H1 (cell line): Measurements from ENCODE around the gene RGS6. TPM values are rescaled to one million over a fixed set of nuclear protein-coding genes. Genes with fewer than 3 reads are reported as not detected.

Experiments
- CTCF ChIA-PET: fragments of 300-600 bp; sonication (Branson Sonifier 250); formaldehyde crosslinking; loops from one replicate; lab custom pipeline; 2021; ENCODE audit not compliant: partially characterized antibody; lab: Charles Lee
- POLR2A ChIA-PET: fragments of 300-600 bp; sonication (Branson Sonifier 250); formaldehyde crosslinking; loops from one replicate; lab custom pipeline; 2021; ENCODE audit warnings: inconsistent platforms; ENCODE audit not compliant: partially characterized antibody; lab: Charles Lee
- DNase-seq, 2 experiments: peaks; one replicate each; pipeline versions ENCODE4 v3.0.0 to v3.0.0-alpha.2; 2010 to 2022; ENCODE audit warnings: low spot score in 2 of 2, low read depth in 1 of 2, mixed read lengths in 1 of 2
- FAIRE-seq: peaks from 2 replicates; lab custom pipeline; 2011; peaks lifted over from hg19 to GRCh38; lab: Jason Lieb, UNC
- H2AFZ ChIP-seq: 2 replicates; pipeline ENCODE4 v1.8.1; 2012; ENCODE audit warnings: low read length, inconsistent platforms
- H2AK5ac ChIP-seq: 2 replicates; pipeline ENCODE4 v1.6.1; 2013; ENCODE audit warnings: low read depth, low read length
- H2BK120ac ChIP-seq: replicated peaks from 2 replicates; pipeline ENCODE3; 2013; ENCODE audit warnings: low read depth, low read length, inconsistent platforms
- H2BK12ac ChIP-seq: 2 replicates; pipeline ENCODE4 v1.6.1; 2013; ENCODE audit warnings: low read depth, low read length
- H2BK15ac ChIP-seq: 2 replicates; pipeline ENCODE4 v1.6.1; 2013; ENCODE audit warnings: low read length
- H2BK20ac ChIP-seq: 2 replicates; pipeline ENCODE4 v1.6.1; 2013; ENCODE audit warnings: low read length
- H2BK5ac ChIP-seq: 2 replicates; pipeline ENCODE4 v1.6.1; 2013; ENCODE audit warnings: low read depth, low read length
- H3K14ac ChIP-seq: 2 replicates; pipeline ENCODE4 v1.6.1; 2013; ENCODE audit warnings: inconsistent platforms; ENCODE audit not compliant: insufficient read length
- H3K18ac ChIP-seq: 2 replicates; pipeline ENCODE4 v1.6.1; 2013; ENCODE audit warnings: low read length; ENCODE audit errors: extremely low read depth
- H3K23ac ChIP-seq: 2 replicates; pipeline ENCODE4 v1.6.1; 2013; ENCODE audit warnings: inconsistent platforms; ENCODE audit not compliant: insufficient read length
- H3K23me2 ChIP-seq: 2 replicates; pipeline ENCODE4 v1.6.1; 2013; ENCODE audit warnings: low read depth, low read length
- H3K27ac ChIP-seq: 2 replicates; pipeline ENCODE4 v1.6.1; 2011; ENCODE audit warnings: low read depth, low read length, inconsistent platforms
- H3K27me3 ChIP-seq, 4 experiments: replicated peaks in 1 of 4; 1 replicate in 1 of 4; 2 replicates in 3 of 4; pipeline versions ENCODE4 v1.6.1 to v1.8.1; 2011 to 2013; ENCODE audit warnings: low read length in 3 of 4, mild to moderate bottlenecking in 3 of 4, inconsistent platforms in 2 of 4, mixed read lengths in 2 of 4, moderate library complexity in 1 of 4; ENCODE audit not compliant: control insufficient read depth in 3 of 4, insufficient read depth in 3 of 4; ENCODE audit errors: extremely low read depth in 1 of 4
- H3K36me3 ChIP-seq, 4 experiments: 2 replicates each; pipeline versions ENCODE4 v1.6.1 to v1.8.1; 2011 to 2013; ENCODE audit warnings: mild to moderate bottlenecking in 4 of 4, low read length in 3 of 4, moderate library complexity in 2 of 4, control low read depth in 1 of 4, inconsistent platforms in 1 of 4; ENCODE audit not compliant: insufficient read depth in 4 of 4, control insufficient read depth in 2 of 4
- H3K4ac ChIP-seq: replicated peaks from 2 replicates; pipeline ENCODE3; 2013; ENCODE audit warnings: low read length, low read depth, mixed read lengths, inconsistent platforms; ENCODE audit not compliant: insufficient read length
- H3K4me1 ChIP-seq, 4 experiments: replicated peaks in 1 of 4; 1 replicate in 1 of 4; 2 replicates in 3 of 4; pipeline versions ENCODE4 v1.6.1 to v1.8.1; 2011 to 2013; ENCODE audit warnings: low read length in 3 of 4, inconsistent platforms in 2 of 4, mixed read lengths in 1 of 4; ENCODE audit not compliant: insufficient read depth in 4 of 4, control insufficient read depth in 3 of 4
- H3K4me2 ChIP-seq, 2 experiments: 2 replicates each; pipeline versions ENCODE4 v1.6.1 to v1.8.1; 2011 to 2013; ENCODE audit warnings: low read depth in 2 of 2, low read length in 2 of 2, control low read depth in 1 of 2, inconsistent platforms in 1 of 2, mild to moderate bottlenecking in 1 of 2; ENCODE audit not compliant: insufficient read depth in 1 of 2
- H3K4me3 ChIP-seq, 4 experiments: fragments of 200-600, 300-600 bp in 1 of 4; sonication (generic), shearing (Covaris generic), sonication (Bioruptor Twin) in 1 of 4; 2 replicates each; pipeline versions ENCODE4 v1.5.1 to v1.8.1; 2011 to 2016; ENCODE audit warnings: low read length in 4 of 4, low read depth in 3 of 4, control low read depth in 2 of 4, inconsistent platforms in 2 of 4, mild to moderate bottlenecking in 2 of 4, mixed read lengths in 1 of 4, moderate library complexity in 1 of 4; ENCODE audit not compliant: insufficient read depth in 2 of 4; ENCODE audit errors: extremely low read depth in 1 of 4
- H3K56ac ChIP-seq: replicated peaks from 2 replicates; pipeline ENCODE3; 2013; ENCODE audit warnings: low read depth, mild to moderate bottlenecking, mixed read lengths, low read length, inconsistent platforms; ENCODE audit not compliant: insufficient read length
- H3K79me1 ChIP-seq: 2 replicates; pipeline ENCODE4 v1.6.1; 2013; ENCODE audit warnings: low read depth, low read length, control low read depth
- H3K79me2 ChIP-seq, 2 experiments: 2 replicates each; pipeline versions ENCODE4 v1.6.1 to v1.8.1; 2012 to 2013; ENCODE audit warnings: low read length in 2 of 2, mild to moderate bottlenecking in 2 of 2, inconsistent platforms in 1 of 2; ENCODE audit not compliant: insufficient read depth in 2 of 2, control insufficient read depth in 1 of 2
- H3K9ac ChIP-seq, 4 experiments: replicated peaks in 1 of 4; 1 replicate in 1 of 4; 2 replicates in 3 of 4; pipeline versions ENCODE4 v1.6.1 to v1.8.1; 2011 to 2013; ENCODE audit warnings: low read depth in 3 of 4, low read length in 3 of 4, control low read depth in 2 of 4, mild to moderate bottlenecking in 2 of 4, moderate library complexity in 2 of 4, inconsistent platforms in 1 of 4; ENCODE audit errors: extremely low read depth in 1 of 4
- H3K9me3 ChIP-seq, 2 experiments: 2 replicates each; pipeline versions ENCODE4 v1.6.1 to v1.8.1; 2012 to 2013; ENCODE audit warnings: mild to moderate bottlenecking in 2 of 2, moderate library complexity in 2 of 2, control low read depth in 1 of 2, inconsistent platforms in 1 of 2, low read depth in 1 of 2, low read length in 1 of 2, mixed read lengths in 1 of 2; ENCODE audit not compliant: insufficient read depth in 2 of 2
- H4K20me1 ChIP-seq, 2 experiments: replicated peaks in 1 of 2; 2 replicates each; pipeline versions ENCODE3 to v1.8.1; 2011 to 2013; ENCODE audit warnings: inconsistent platforms in 2 of 2, low read length in 2 of 2, mild to moderate bottlenecking in 1 of 2; ENCODE audit not compliant: insufficient read depth in 2 of 2, control insufficient read depth in 1 of 2
- H4K5ac ChIP-seq: 2 replicates; pipeline ENCODE4 v1.6.1; 2013; ENCODE audit warnings: low read length, low read depth, mixed read lengths, inconsistent platforms; ENCODE audit not compliant: insufficient read length
- H4K8ac ChIP-seq: 2 replicates; pipeline ENCODE4 v1.8.0; 2013; ENCODE audit warnings: mild to moderate bottlenecking, moderate library complexity, low read length, inconsistent platforms; ENCODE audit not compliant: insufficient read depth; ENCODE audit errors: extremely low read depth
- H4K91ac ChIP-seq: replicated peaks from 2 replicates; pipeline ENCODE3; 2013; ENCODE audit warnings: low read length, mixed read lengths, inconsistent platforms; ENCODE audit not compliant: insufficient read length
- CHD2 ChIP-seq: IDR thresholded peaks from 2 replicates; pipeline ENCODE4 v1.6.1; 2012; ENCODE audit warnings: low read length, improper control_type of control experiment
- KDM4A ChIP-seq: IDR thresholded peaks from one replicate; pipeline ENCODE4 v1.7.1; 2012; ENCODE audit warnings: low read depth, mild to moderate bottlenecking, moderate library complexity, low read length, inconsistent platforms; ENCODE audit not compliant: severe bottlenecking
- KDM5A ChIP-seq: fragments of 200-600 bp; IDR thresholded peaks from 2 replicates; pipeline ENCODE4 v1.7.1; 2012; ENCODE audit warnings: mild to moderate bottlenecking, low read length, inconsistent platforms, mixed read lengths
- POLR2AphosphoS5 ChIP-seq: IDR thresholded peaks from 2 replicates; pipeline ENCODE4 v1.6.1; 2011; ENCODE audit warnings: low read depth, low read length
- SIRT6 ChIP-seq: IDR thresholded peaks from one replicate; pipeline ENCODE4 v1.7.1; 2012; ENCODE audit warnings: low read length, inconsistent platforms
- SP2 ChIP-seq: IDR thresholded peaks from 2 replicates; pipeline ENCODE4 v1.6.1; 2012; ENCODE audit warnings: mild to moderate bottlenecking, low read length, inconsistent platforms
- SP4 ChIP-seq: IDR thresholded peaks from 2 replicates; pipeline ENCODE4 v1.6.1; 2012; ENCODE audit warnings: low read length, inconsistent platforms
- SRF ChIP-seq: IDR thresholded peaks from 2 replicates; pipeline ENCODE4 v1.6.1; 2011; ENCODE audit warnings: mild to moderate bottlenecking, low read depth, low read length, moderate library complexity
- WGBS, 2 experiments: shearing (Covaris generic) in 1 of 2; methylation state at CpG; one replicate each; pipeline versions ENCODE4 v1.1.6 to v1.1.7; 2013 to 2015; ENCODE audit warnings: low lambda C conversion rate in 2 of 2, mixed read lengths in 2 of 2, inconsistent platforms in 1 of 2, low coverage in 1 of 2, missing lambda C conversion rate in 1 of 2; ENCODE audit not compliant: insufficient replicate concordance in 2 of 2, insufficient coverage in 1 of 2, insufficient read length in 1 of 2; ENCODE audit errors: extremely low coverage in 1 of 2, missing lambda C conversion rate in 1 of 2; 5-methylcytosine and 5-hydroxymethylcytosine counted together
- polyA plus RNA-seq, 7 experiments: library from polyadenylated mRNA; depleted of rRNA in 3 of 7; stranded (reverse) in 5 of 7; unstranded in 2 of 7; fragments of >200 nt in 5 of 7; fragments of 200-250 nt in 2 of 7; gene quantifications; 1 replicate in 5 of 7; 2 replicates in 1 of 7; 4 replicates in 1 of 7; pipeline versions ENCODE4 v1.2.1 to v1.2.3, GENCODE V29; 2011 to 2013; ENCODE audit warnings: missing spikeins in 2 of 7, mixed read lengths in 2 of 7
- total RNA-seq: library from RNA; stranded (reverse); fragmentation: NEBNext Ultra II Directional; extraction: Animal tissue kit (Norgen Biotek cat#: 25700); gene quantifications from 2 replicates; pipeline ENCODE4 v1.2.1, GENCODE V29; 2021
- TF ChIP-seq, protein P1 (sequence below), 3 experiments: IDR thresholded peaks; 1 replicate in 2 of 3; 2 replicates in 1 of 3; pipeline versions ENCODE4 v1.5.1 to v1.6.1; 2011; ENCODE audit warnings: low read length in 3 of 3, mild to moderate bottlenecking in 3 of 3, inconsistent platforms in 2 of 3, low read depth in 1 of 3, moderate library complexity in 1 of 3; ENCODE audit not compliant: insufficient read depth in 1 of 3; ENCODE audit errors: control extremely low read depth in 1 of 3

RGS6 gene
- total and polyA plus RNA-seq, 2 of the 8 experiments (the other 6 are each of a cell fraction or from before 2014, with no cell fraction given): 0.26 to 1.1 TPM

DNA sequence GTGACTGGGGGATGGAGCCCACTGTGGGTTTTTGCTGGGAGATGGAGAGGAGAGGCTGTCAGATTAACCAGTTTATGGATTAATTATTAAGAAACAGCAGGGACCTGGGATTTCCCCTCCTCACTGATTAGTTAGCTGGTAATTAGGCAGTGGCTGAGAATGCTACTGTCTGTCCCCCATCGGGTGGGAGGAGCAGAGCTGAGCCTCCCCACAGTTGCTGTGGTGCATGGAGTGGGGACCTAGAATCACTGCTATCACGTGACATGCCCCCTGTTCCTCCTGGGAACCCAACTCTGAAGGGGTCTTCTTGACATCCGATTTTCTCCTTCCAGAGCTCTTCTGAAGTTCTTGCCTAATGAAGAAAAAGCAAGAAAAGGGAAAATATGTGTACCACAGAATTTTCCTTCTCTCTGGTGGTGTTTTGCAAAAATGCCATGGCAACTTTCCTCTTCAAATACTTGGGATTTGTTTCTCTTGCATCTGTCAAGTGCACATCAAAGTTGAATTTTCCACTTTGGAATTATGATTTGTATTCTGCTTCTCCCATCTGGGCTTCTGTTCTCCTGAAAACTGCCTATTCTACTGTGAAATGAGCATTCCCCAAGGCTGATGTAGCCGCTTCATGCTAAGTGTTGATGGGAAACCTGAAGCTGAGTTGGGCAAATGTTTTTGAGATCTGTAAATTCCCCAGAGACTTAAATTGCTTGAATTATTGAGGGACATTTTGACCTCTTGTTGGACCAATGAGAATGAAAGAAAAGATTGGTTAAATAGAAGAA is 264.2 kb downstream of the RGS6 start:
- Histone ChIP-seq H3K79me1 (no peaks in the 10 kb centered on the region), H4K20me1 (no peaks in the 10 kb centered on the region), H3K4ac (no peak overlapping the region), H3K27me3 (no peaks in the 10 kb centered on the region), H3K9ac (no peak overlapping the region), H3K4me1 (no peaks in the 10 kb centered on the region), H4K8ac (no peak overlapping the region), H3K27ac (no peak overlapping the region), H3K4me3 (no peak overlapping the region), H2BK5ac (no peak overlapping the region), H2AK5ac (no peak overlapping the region), H3K23me2 (no peaks in the 10 kb centered on the region), H3K56ac (no peak overlapping the region), H3K4me2 (no peak overlapping the region), H3K9me3 (no peaks in the 10 kb centered on the region), H2BK12ac (no peak overlapping the region), H2BK20ac (no peak overlapping the region), H2BK15ac (no peak overlapping the region), H3K36me3 (no peaks in the 10 kb centered on the region), H4K91ac (no peak overlapping the region), H2BK120ac (no peak overlapping the region), H3K18ac (no peak overlapping the region), H3K23ac (no peak overlapping the region), H4K5ac (no peak overlapping the region), H3K14ac (no peak overlapping the region), H2AFZ (no peak overlapping the region), H3K79me2 (no peaks in the 10 kb centered on the region)
- TF ChIP-seq SRF (no peak), CHD2 (no peak), SP4 (no peak), SIRT6 (no peak), KDM4A (no peak), SP2 (no peak), KDM5A (no peak), POLR2AphosphoS5 (no peak)
- TF ChIP-seq, protein P1, sequence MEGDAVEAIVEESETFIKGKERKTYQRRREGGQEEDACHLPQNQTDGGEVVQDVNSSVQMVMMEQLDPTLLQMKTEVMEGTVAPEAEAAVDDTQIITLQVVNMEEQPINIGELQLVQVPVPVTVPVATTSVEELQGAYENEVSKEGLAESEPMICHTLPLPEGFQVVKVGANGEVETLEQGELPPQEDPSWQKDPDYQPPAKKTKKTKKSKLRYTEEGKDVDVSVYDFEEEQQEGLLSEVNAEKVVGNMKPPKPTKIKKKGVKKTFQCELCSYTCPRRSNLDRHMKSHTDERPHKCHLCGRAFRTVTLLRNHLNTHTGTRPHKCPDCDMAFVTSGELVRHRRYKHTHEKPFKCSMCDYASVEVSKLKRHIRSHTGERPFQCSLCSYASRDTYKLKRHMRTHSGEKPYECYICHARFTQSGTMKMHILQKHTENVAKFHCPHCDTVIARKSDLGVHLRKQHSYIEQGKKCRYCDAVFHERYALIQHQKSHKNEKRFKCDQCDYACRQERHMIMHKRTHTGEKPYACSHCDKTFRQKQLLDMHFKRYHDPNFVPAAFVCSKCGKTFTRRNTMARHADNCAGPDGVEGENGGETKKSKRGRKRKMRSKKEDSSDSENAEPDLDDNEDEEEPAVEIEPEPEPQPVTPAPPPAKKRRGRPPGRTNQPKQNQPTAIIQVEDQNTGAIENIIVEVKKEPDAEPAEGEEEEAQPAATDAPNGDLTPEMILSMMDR (IDR thresholded peaks at IDR 0.05; ENCODE audit: control extremely low read depth in 1 of 3, insufficient read depth in 1 of 3, low read depth in 1 of 3, low read length in 3 of 3): no peak
- DNase-seq (no peak), FAIRE-seq (no peak)
- ChIA-PET CTCF (interaction anchor here (0.7 kb wide), 1 partner anchor 92 kb away, joined by 3 read pairs; no protein-coding TSS in a partner anchor), POLR2A (no interaction called here)
- 89% methylated on average over 4 of the region's 4 CpGs; no CpG with 5 or more reads in 1 of the 2 experiments for WGBS, 2 experiments
